Measurements from ENCODE around the gene ZBTB6.
"Not testable (repeated sequence)": the region's sequence is repeated elsewhere in the genome, so short reads cannot be mapped to it uniquely, and the experiment has no call there.

Gene ZBTB6

DNA sequence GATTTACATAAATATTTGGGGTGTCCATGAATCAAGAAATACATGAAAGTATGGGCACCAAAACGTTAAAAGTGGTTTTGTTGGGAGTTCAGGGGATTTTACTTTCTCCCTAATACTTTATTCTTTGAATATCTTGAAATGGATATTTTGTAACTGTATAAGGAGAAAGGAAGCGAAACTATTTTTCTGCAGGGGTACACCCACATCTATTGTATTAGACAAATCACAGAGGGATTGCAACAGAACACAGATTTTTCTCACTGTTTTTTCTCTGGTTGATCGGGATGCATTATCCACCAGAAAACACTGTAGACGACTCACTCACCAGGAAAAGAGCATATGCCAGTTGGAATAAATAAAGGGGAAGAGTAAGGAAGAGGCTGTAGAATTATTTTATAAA is 26.5 kb upstream of the ZBTB6 start:
- no peak overlapping the region for H3K4me3 Mint-ChIP-seq
- peaks cover 33% of the 10 kb centered on the region for H3K4me1 Mint-ChIP-seq (ENCODE audit: low read depth)
- H3K9me3 Mint-ChIP-seq: no peaks in the 10 kb centered on the region
- DNase-seq: no peak
- H3K36me3 Mint-ChIP-seq (ENCODE audit: low read depth): peaks cover 54% of the 10 kb centered on the region
- H3K27me3 Mint-ChIP-seq: no peaks in the 10 kb centered on the region
- H3K27ac Mint-ChIP-seq: peak overlapping the region; percentile 47

DNA sequence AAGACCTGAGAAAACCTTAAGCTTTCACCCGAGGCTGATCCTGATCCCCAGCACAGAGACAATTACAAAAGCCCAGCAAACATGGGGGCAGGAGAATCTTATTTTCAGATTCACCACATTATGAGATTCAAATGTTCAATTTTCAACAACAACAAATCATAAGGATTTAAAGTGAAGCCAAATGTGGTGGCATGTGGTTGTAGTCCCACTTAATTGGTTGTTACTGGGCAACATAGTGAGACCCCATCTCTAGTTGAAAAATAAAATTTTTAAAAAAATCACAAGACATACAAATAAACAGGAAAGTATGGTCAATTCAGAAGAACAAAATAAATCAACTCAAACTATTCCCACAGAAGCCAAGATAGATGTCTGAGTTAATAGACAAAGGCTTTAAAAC is 23.8 kb upstream of the ZBTB6 start:
- H3K4me1 Mint-ChIP-seq (ENCODE audit: low read depth): peaks cover 26% of the 10 kb centered on the region
- H3K4me3 Mint-ChIP-seq: no peak overlapping the region
- no peak overlapping the region for H3K27ac Mint-ChIP-seq
- H3K27me3 Mint-ChIP-seq: no peaks in the 10 kb centered on the region
- H3K36me3 Mint-ChIP-seq (ENCODE audit: low read depth): peaks cover 59% of the 10 kb centered on the region
- DNase-seq: no peak
- H3K9me3 Mint-ChIP-seq: no peaks in the 10 kb centered on the region

DNA sequence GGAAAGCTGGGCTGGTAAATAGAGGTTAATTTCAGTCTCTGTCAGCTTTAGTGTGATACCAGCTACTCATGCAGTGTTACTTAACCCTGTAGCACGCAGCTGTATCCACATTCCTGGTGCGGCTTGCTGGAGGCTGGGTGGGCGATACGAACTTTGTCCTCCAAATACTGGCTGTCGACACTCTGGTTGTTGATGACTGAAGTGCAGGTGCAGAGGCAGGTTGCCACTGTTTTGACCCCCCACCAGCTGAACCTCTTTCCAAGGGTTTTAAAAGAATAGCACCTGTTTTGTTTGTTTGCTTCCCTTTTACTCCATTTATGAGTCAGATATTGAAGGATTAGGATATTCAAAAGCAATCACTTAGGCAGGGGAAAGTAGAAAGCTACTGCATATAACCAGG is 23.3 kb upstream of the ZBTB6 start:
- H3K36me3 Mint-ChIP-seq (ENCODE audit: low read depth): peaks cover 60% of the 10 kb centered on the region
- no peak overlapping the region for H3K27ac Mint-ChIP-seq
- no peak overlapping the region for H3K4me3 Mint-ChIP-seq
- H3K27me3 Mint-ChIP-seq: no peaks in the 10 kb centered on the region
- no peaks in the 10 kb centered on the region for H3K9me3 Mint-ChIP-seq
- no peak for DNase-seq
- peaks cover 22% of the 10 kb centered on the region for H3K4me1 Mint-ChIP-seq (ENCODE audit: low read depth)

DNA sequence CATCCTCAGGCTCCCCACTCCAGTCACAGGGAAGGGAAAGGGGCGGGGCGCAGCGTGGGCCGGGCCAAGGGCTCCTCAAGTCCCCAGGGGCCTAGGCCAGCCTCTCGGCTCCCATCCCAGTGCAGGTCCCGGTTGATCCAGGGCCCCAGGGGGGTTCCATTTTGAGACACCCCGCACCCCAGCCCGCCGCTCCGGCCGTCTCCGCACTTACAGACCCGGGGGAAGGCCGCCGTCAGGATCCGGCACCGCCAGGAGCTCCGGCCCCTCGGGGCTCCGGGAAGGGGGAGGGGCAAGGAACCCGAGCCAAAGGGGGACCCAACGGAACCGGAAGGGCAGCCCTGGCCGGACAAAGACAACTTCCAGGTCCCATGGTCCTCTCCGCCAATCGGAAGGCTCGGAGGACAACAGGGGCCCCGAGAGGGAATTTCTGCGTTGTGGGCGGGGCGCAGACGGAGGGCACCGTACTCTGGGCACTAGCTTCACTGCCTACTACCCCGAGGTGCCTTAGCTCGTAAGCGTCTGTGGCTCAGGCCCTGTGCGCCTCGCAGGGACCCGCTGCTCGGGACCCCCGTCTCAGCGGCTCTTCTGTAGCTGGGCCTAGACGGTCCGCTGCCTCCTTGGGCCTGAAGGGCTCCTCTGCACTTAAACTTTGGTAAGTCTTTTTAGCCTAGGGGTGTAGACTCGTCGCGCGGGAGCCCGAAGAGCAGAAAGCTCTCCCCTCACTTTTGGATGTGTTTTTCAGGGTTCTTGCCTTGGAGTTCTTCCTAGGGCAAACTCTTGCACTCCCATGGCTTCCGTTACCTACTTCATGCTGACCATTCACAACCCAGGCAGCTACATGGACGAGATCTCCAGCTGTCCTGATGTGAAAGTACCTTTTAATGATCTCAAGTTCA is 18.4 kb upstream of the ZBTB6 start, which contains the start of gene ZBTB26:
Gene ZBTB26 (minus strand): TSS at position 287 of the 896 bp plus-strand sequence. CDS start 11,578 bp downstream, outside the sequence.
- H3K27ac Mint-ChIP-seq: no peak within 1 kb of the TSS
- peaks cover 29% of the 10 kb centered on the region for H3K36me3 Mint-ChIP-seq (ENCODE audit: low read depth)
- peaks cover 12% of the 10 kb centered on the region for H3K4me1 Mint-ChIP-seq (ENCODE audit: low read depth)
- peak; percentile 91 for DNase-seq
- no peak within 1 kb of the TSS for H3K4me3 Mint-ChIP-seq
- no peaks in the 10 kb centered on the region for H3K9me3 Mint-ChIP-seq
- no peaks in the 10 kb centered on the region for H3K27me3 Mint-ChIP-seq

DNA sequence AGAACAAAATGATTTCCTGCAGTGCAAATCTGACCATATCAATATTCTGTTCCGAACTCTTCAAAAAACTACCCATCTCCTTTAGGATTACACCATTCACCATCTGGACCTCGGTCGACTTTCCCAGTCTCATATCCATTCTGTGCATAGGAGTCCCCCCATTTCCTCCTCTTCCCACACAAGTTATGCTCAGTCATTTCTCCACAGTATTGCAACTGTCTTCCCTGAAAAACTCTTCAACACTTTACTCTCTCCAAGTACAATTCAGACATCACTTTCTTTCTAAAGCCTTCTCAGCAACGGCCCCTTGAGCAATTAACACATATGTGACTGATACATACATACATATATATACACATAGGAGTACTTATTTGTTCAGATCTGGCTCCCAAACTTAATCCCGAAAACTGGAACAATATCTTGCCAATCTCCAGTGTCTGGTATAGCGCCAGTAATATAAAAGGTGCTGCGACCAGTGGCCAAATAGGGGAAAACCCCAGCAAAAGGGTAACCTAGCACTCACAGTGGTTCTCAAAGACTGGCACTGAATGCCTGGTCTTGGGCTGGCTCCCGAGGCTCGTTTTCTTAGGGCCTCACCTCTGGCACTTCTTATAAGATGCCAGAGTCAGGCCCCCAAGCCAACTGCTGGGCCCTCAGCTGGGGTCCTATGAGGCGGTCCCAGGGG is 17.6 kb upstream of the ZBTB6 start:
- Mint-ChIP-seq H3K36me3 (ENCODE audit: low read depth) (peaks cover 21% of the 10 kb centered on the region), H3K4me1 (ENCODE audit: low read depth) (peaks cover 12% of the 10 kb centered on the region), H3K9me3 (no peaks in the 10 kb centered on the region), H3K4me3 (no peak overlapping the region), H3K27ac (no peak overlapping the region), H3K27me3 (no peaks in the 10 kb centered on the region)
- DNase-seq: no peak

DNA sequence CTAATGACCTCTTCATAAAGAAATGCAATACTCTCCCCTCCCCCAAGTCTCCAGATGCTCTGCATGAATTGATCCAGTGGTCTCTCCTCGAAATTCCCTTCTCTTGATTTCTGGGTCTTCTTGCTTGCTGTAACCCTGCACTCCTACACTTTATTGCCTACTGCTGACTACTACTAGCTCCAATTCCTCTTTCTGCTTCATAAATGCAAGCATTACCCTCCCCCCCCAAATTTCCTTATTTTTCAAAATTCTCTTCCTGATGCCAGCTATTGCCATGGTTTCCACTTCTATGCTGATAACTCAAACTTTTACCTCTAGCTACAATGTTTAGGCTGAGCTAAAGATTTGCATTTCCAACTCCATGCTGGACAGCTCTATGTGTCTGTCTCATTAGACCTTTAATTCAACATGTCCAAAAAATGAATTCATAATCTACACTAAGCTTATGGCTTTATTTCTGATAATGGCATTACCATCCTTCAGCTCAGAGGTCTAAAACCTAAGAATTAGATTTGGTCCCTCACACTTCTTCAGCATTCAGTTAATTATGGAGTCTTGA is 16.8 kb upstream of the ZBTB6 start:
- no peak overlapping the region for H3K4me3 Mint-ChIP-seq
- DNase-seq: no peak
- H3K36me3 Mint-ChIP-seq (ENCODE audit: low read depth): peaks cover 18% of the 10 kb centered on the region
- no peaks in the 10 kb centered on the region for H3K9me3 Mint-ChIP-seq
- H3K4me1 Mint-ChIP-seq (ENCODE audit: low read depth): peaks cover 10% of the 10 kb centered on the region
- no peak overlapping the region for H3K27ac Mint-ChIP-seq
- no peaks in the 10 kb centered on the region for H3K27me3 Mint-ChIP-seq

DNA sequence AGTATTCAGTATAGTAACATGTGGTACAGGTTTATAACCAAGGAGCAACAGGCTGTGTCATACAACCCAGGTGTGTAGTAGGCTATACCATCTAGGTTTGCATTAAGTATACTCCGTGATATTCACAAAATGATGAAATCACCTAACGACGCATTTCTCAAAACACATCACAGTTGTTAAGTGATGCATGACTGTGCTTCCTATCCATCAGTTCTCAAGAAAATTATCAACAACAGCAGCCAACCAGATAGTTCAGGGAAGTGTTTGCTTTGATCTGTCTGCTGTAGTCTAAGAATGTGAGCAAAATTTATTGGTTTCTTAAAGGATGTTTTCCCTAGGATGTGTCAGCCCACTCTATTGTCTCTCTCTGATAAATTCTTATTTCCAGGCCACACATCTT is 10.8 kb upstream of the ZBTB6 start:
- Mint-ChIP-seq H3K9me3 (no peaks in the 10 kb centered on the region), H3K27ac (peak overlapping the region; percentile 3), H3K36me3 (ENCODE audit: low read depth) (peaks cover 41% of the 10 kb centered on the region), H3K27me3 (no peaks in the 10 kb centered on the region), H3K4me3 (no peak overlapping the region), H3K4me1 (ENCODE audit: low read depth) (peaks cover 4% of the 10 kb centered on the region)
- no peak for DNase-seq

DNA sequence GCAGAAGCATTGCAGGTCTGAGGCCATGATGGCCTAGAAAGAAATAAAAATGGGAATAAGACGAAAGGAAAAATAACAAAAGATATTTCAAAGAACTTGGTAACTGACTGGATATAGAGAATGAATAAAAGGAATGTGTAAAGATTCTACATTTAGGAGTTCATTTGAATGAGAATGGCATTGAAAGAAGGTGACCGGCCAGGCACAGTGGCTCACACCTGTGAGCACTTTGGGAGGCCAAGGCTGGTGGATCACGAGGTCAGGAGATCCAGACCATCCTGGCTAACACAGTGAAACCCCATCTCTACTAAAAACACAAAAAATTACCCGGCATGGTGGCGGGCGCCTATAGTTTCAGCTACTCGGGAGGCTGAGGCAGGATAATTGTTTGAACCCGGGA is 9.6 kb upstream of the ZBTB6 start:
- no peak for DNase-seq
- Mint-ChIP-seq H3K27me3 (no peaks in the 10 kb centered on the region), H3K36me3 (ENCODE audit: low read depth) (peaks cover 51% of the 10 kb centered on the region), H3K4me3 (no peak overlapping the region), H3K4me1 (ENCODE audit: low read depth) (peaks cover 4% of the 10 kb centered on the region), H3K27ac (no peak overlapping the region), H3K9me3 (no peaks in the 10 kb centered on the region)

DNA sequence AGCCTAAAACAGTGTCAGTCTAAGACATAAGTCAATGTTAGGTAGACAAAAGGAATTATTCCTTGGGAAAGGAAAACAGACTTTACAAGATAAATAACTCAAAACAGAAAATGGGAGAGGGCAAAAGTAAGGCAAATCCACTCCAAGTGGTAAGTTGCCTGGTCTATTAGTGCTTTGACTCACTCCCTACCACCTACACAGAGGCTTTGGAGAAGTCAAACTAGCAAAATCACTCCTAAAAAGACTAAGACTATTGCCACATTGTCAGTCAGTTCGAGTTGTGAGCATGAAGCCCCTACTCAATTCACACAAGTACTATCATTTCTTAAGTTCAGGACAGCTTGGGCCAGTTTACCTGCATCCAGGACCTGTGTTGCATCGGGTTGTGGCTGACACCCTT is 5.2 kb upstream of the ZBTB6 start:
- Mint-ChIP-seq H3K36me3 (ENCODE audit: low read depth) (peaks cover 48% of the 10 kb centered on the region), H3K4me3 (no peak overlapping the region), H3K9me3 (no peaks in the 10 kb centered on the region), H3K27me3 (no peaks in the 10 kb centered on the region), H3K27ac (no peak overlapping the region), H3K4me1 (ENCODE audit: low read depth) (peaks cover 5% of the 10 kb centered on the region)
- no peak for DNase-seq

DNA sequence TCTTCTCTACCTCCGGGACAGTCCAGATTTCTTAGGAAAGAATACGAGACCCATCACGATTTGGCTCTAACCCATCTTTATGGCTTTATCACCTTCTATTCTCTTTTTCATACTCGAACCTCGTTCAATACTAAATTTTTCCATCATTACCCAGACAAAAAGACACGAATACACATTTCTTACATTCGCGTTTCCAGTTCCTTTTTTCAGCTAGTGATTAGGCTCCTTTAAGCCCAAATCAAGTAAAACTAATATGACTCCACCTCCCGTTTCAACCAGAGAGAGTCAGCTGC is 506 bp downstream of the ZBTB6 start:
- Mint-ChIP-seq H3K27me3 (no peaks in the 10 kb centered on the region), H3K27ac (peak overlapping the region; percentile 99), H3K4me1 (ENCODE audit: low read depth) (peaks cover 37% of the 10 kb centered on the region), H3K36me3 (ENCODE audit: low read depth) (peaks cover 56% of the 10 kb centered on the region), H3K9me3 (no peaks in the 10 kb centered on the region), H3K4me3 (peak overlapping the region; percentile 98)
- no peak for DNase-seq

DNA sequence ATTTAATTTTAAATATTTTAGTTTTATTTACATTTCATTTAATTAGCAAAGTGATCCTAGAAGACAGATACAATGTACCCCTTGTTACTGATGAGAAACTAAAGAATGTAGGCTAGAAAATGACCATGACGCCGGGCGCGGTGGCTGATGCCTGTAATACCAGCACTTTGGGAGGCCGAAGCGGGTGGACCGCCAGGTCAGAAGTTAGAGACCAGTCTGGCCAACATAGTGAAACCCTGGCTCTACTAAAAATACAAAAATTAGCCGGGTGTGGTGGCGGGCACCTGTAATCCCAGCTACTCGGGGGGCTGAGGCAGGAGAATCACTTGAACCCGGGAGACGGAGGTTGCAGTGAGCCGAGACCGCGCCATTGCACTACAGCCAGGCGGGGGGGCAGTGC is 7.0 kb downstream of the ZBTB6 start:
- not testable (repeated sequence) for H3K4me3 Mint-ChIP-seq, H3K9me3 Mint-ChIP-seq, H3K27ac Mint-ChIP-seq, H3K27me3 Mint-ChIP-seq, DNase-seq
- Mint-ChIP-seq H3K36me3 (ENCODE audit: low read depth) (peaks cover 55% of the 10 kb centered on the region), H3K4me1 (ENCODE audit: low read depth) (peaks cover 31% of the 10 kb centered on the region)

DNA sequence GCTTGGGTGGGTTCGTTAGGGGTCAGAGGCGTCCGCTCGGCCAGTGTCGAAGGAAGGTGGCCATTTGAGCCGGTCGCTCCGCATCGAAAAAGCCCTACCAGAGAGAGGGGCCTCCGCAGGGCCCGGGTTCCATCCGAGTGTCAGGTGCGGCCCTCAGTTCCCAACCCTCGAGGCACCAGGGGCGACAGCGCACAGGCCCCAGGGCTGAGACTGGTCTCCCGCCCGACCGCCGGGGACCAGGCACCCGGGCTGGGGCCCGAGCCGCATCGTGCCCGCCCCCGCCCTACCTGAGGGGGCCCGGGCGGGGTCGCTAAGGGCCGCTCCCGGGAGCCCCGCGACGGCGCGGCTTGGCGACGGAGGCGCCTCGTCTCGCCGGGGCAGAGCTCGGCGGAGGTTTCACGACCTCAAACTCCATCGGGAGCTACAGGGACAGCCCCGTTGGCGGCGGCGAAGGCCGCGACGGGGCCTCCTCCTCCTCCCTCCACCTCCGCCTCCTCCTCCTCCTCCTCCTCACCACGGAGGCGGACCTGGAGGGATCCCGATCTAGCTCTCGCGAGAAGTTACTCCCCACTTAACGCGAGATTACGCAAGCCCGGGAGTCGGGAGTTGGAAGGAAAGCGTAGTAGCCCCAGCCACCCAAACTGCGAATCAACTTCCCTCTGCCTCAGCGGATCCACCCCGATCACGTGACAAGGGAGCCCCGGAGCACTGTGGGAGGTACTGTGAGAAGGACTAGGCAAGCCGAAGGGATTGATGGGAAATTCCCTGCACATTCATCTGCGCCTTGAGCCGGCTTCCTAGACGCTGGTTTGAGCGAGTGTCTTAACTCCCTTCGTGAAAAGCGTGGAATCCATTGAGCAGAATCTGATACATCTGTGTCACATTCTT is 8.1 kb downstream of the ZBTB6 start, which contains the start of gene RC3H2:
Gene RC3H2 (minus strand): TSS at position 537 of the 888 bp plus-strand sequence. CDS start 7,850 bp downstream, outside the sequence.
- H3K36me3 Mint-ChIP-seq (ENCODE audit: low read depth): peaks cover 45% of the 10 kb centered on the region
- peak within 1 kb of the TSS; percentile 96 for H3K27ac Mint-ChIP-seq
- H3K4me3 Mint-ChIP-seq: peak within 1 kb of the TSS; percentile 95
- no peaks in the 10 kb centered on the region for H3K9me3 Mint-ChIP-seq
- peaks cover 27% of the 10 kb centered on the region for H3K4me1 Mint-ChIP-seq (ENCODE audit: low read depth)
- peak; percentile 95 for DNase-seq
- H3K27me3 Mint-ChIP-seq: no peaks in the 10 kb centered on the region

DNA sequence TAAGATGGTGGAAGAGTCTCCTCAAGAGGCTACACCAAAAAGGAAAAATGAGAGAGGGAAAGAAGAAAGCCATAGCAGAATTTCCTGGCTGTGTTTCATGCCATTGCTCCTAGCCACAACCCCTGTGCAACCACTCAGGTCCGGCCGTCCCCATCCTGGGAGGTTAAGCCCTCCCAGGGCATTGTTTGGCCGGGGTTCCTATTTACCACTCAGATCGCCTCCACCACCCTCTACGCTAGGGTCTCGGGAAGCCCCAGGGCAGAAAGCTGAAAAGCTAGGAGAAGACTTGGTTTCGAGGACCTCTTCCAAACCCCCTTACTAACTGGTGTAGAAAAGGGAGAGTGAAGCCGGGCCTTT is 8.7 kb downstream of the ZBTB6 start:
- Mint-ChIP-seq H3K27me3 (no peaks in the 10 kb centered on the region), H3K9me3 (no peaks in the 10 kb centered on the region), H3K27ac (peak overlapping the region; percentile 96), H3K4me3 (peak overlapping the region; percentile 95), H3K36me3 (ENCODE audit: low read depth) (peaks cover 40% of the 10 kb centered on the region), H3K4me1 (ENCODE audit: low read depth) (peaks cover 29% of the 10 kb centered on the region)
- no peak for DNase-seq

DNA sequence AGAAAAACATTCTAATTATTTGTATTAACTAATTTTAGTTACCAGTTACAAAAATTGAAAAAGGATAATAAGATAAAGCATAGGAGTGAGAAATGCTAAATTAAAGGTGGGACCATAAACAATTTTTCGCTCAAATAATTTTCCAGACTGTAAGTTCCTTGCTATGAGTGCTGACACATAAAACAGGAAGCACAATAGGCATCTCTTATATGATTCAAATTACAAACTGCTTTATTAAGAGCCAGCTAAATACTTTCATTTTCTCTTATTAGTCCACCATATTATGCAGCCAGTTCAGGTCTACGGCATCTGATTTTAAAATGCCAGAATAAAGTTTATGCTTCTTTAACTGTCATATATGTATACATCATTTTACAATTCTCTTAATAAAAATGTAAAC is 12.3 kb downstream of the ZBTB6 start:
- H3K9me3 Mint-ChIP-seq: no peaks in the 10 kb centered on the region
- H3K4me1 Mint-ChIP-seq (ENCODE audit: low read depth): peaks cover 46% of the 10 kb centered on the region

More for the DNA sequence above, 12.3 kb downstream of the ZBTB6 start:
- Mint-ChIP-seq H3K4me3 (peak overlapping the region; percentile 71), H3K36me3 (ENCODE audit: low read depth) (peaks cover 50% of the 10 kb centered on the region), H3K27ac (peak overlapping the region; percentile 77), H3K27me3 (no peaks in the 10 kb centered on the region)
- DNase-seq: no peak

Measured in activated T-cell treated with anti-CD3 and anti-CD28 coated beads, Interleukin-2, amount 50 U/mL, for 24 hours (primary cell).